ENCODE measurements around the gene SRSF3.
"Not testable (repeated sequence)": the region's sequence is repeated elsewhere in the genome, so short reads cannot be mapped to it uniquely, and the experiment has no call there.

The SRSF3 gene

DNA sequence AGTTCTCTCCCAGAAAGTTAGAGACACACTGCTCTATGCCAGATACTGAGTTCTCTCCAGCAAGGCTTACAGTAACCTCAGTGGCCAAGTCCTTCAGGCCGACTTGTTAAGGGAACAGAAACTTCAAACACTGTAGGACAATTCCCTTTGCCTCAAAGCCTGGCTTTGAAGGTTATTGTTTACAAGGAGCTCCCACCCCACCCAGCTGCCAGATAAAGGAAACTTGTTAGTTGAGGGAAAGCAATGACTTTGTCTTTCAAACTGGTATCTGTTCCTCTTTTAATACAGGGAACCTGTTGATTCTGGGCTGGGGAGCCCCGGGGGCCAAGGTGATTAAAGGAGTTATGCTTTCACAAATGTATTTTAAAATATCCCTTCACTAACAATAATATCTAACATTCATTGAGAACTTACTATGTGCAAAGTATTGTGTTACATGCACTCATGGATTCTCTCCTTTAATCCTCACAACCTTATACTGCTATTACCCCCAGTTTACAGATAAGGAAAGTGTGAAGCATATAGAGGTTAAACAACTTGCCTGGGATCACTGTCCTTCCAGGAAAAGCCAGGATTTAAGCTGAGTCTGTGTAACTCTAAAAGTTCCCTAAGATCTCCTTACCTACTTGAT, 56.8 kb downstream of the SRSF3 start:
- no peak overlapping the region for H3K4me3 ChIP-seq (ENCODE audit: low read length)

DNA sequence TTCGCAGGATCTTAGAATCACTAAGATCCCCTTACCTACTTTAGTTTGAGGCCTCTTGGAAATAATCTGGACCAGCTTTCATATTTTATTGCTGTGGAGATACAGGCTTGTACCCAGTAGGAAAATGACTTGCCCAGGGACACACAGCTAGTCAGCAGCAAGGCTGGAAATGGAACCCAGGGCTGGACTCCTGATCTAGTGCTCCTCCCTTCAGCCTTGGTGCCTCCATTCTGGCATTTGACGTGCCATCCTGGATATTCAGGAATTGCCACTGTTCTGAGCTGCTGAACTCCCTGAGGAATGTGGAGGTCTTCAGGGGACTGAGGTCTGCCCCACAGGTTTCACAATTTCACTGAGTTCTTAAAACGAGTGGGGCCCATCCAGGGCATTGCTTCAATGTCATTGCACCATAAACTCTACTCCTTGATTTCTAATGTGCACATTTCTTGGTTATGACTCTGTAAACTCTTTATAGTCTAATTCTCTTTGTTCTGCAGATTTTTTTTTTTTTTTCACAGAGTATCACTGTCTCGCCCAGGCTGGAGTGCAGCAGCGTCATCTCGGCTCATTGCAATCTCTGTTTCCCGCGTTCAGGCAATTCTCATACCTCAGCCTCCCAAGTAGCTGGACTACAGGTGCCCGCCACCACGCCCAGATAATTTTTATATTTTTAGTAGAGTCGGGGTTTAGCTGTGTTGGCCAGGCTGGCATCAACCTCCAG, 57.7 kb downstream of the SRSF3 start:
- H3K27ac ChIP-seq (ENCODE audit: low read length) = no peak overlapping the region
- H3K4me1 ChIP-seq (ENCODE audit: insufficient read depth, low read length) = no peaks in the 10 kb centered on the region
- H3K36me3 ChIP-seq (ENCODE audit: insufficient read depth, low read depth, low read length) = no peaks in the 10 kb centered on the region
- no peak overlapping the region for H3K9ac ChIP-seq (ENCODE audit: low read depth, low read length)
- no peak overlapping the region for H3K4me3 ChIP-seq (ENCODE audit: low read length)
- no peaks in the 10 kb centered on the region for H3K9me3 ChIP-seq (ENCODE audit: insufficient read depth, low read depth, low read length)
- H3K27me3 ChIP-seq (ENCODE audit: insufficient read depth, low read length) = no peaks in the 10 kb centered on the region

More for the DNA sequence above, 56.8 kb downstream of the SRSF3 start:
- Histone ChIP-seq H3K9me3 (ENCODE audit: insufficient read depth, low read depth, low read length) (no peaks in the 10 kb centered on the region), H3K27ac (ENCODE audit: low read length) (no peak overlapping the region), H3K27me3 (ENCODE audit: insufficient read depth, low read length) (no peaks in the 10 kb centered on the region), H3K4me1 (ENCODE audit: insufficient read depth, low read length) (no peaks in the 10 kb centered on the region), H3K36me3 (ENCODE audit: insufficient read depth, low read depth, low read length) (no peaks in the 10 kb centered on the region), H3K9ac (ENCODE audit: low read depth, low read length) (no peak overlapping the region)

DNA sequence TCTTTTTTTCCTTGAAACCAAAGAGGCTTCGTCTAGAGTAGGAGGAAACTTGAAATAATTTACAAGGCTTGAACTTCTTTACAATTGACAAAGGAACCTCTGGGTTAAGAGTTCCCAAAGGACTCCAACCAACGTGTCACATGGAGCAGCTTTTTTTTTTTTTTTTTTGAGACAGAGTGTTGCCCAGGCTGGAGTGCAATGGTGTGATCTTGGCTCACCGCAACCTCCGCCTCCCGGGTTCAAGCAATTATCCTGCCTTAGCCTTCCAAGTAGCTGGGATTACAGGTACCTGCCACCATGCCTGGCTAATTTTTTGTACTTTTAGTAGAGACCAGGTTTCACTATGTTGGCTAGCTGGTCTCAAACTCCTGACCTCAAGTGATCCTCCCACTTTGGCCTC, 60.3 kb downstream of the SRSF3 start:
- H3K4me1 ChIP-seq (ENCODE audit: insufficient read depth, low read length); H3K4me3 ChIP-seq (ENCODE audit: low read length); H3K9me3 ChIP-seq (ENCODE audit: insufficient read depth, low read depth, low read length); H3K27me3 ChIP-seq (ENCODE audit: insufficient read depth, low read length); H3K27ac ChIP-seq (ENCODE audit: low read length); H3K9ac ChIP-seq (ENCODE audit: low read depth, low read length); H3K36me3 ChIP-seq (ENCODE audit: insufficient read depth, low read depth, low read length): not testable (repeated sequence)
